ENCODE results near the gene CCDC85C.

CCDC85C gene

DNA sequence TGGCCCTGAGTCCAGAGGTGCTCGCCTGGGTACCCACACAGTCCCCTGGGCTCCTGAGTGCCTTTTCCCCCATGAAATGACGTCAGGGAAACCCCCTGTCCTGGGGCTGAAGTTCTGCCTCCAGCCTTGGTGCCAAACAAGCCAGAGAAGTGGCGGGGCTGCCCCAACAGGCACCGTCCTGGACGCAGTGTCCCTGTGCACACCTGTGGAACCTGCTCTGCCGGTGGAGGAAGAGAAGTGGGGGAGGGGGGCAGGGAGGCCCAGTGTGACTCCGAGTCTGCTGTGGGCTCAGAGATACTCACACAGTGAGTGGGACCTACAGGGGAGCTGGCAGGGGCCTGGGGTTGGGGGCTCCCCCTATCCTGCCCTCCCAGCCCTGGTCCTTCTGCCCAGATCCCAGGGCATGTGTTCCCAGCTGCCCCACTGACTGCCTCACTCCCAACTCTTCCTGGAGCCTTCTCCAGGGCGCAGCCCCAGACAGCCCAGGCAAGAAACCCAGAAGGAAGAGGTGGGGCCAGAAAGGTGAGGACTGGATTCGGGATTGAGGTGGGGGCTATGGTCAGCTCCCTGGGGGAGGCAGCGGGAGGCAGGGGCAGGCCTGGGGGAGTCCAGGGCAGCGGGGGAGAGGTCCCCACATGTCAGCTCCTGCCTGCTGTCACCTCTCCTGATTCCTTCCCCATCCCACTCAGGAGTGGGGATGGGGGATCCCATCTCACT, 24.7 kb downstream of the CCDC85C start:
- TF ChIP-seq, protein P1, sequence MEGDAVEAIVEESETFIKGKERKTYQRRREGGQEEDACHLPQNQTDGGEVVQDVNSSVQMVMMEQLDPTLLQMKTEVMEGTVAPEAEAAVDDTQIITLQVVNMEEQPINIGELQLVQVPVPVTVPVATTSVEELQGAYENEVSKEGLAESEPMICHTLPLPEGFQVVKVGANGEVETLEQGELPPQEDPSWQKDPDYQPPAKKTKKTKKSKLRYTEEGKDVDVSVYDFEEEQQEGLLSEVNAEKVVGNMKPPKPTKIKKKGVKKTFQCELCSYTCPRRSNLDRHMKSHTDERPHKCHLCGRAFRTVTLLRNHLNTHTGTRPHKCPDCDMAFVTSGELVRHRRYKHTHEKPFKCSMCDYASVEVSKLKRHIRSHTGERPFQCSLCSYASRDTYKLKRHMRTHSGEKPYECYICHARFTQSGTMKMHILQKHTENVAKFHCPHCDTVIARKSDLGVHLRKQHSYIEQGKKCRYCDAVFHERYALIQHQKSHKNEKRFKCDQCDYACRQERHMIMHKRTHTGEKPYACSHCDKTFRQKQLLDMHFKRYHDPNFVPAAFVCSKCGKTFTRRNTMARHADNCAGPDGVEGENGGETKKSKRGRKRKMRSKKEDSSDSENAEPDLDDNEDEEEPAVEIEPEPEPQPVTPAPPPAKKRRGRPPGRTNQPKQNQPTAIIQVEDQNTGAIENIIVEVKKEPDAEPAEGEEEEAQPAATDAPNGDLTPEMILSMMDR (IDR thresholded peaks at IDR 0.05; ENCODE audit: low read depth, low read length): no peak
- no peak for DNase-seq (ENCODE audit: extremely low read depth, low read depth)

DNA sequence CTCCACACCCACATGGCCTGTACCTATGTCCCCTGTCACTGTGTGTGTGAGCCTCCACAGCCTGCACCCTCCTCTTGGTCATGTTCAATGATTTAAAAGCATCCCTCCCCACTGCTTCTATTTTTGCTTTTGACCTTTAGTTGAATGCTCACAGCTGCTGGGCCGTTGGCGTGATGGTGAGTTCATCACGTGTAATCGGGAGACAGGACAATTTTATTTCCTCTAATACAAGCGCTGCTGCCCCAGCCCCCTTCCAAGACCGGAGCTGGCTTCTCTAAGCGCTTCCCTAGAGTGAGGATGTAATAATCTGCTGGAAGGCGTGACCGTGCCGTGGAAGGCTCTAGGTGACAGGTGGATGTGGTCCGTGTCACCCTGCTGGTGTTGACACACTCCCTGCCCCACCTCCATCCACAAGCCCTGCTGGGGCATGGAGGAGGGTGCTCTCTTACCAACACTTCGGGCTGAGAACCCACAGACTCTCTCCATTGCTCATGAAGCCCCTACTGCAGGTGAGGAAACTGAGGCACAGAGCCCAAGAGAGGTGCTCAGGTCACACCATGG, 25.4 kb downstream of the CCDC85C start:
- DNase-seq (ENCODE audit: extremely low read depth, low read depth): no peak
- TF ChIP-seq, protein P1 (IDR thresholded peaks at IDR 0.05; ENCODE audit: low read depth, low read length): no peak

DNA sequence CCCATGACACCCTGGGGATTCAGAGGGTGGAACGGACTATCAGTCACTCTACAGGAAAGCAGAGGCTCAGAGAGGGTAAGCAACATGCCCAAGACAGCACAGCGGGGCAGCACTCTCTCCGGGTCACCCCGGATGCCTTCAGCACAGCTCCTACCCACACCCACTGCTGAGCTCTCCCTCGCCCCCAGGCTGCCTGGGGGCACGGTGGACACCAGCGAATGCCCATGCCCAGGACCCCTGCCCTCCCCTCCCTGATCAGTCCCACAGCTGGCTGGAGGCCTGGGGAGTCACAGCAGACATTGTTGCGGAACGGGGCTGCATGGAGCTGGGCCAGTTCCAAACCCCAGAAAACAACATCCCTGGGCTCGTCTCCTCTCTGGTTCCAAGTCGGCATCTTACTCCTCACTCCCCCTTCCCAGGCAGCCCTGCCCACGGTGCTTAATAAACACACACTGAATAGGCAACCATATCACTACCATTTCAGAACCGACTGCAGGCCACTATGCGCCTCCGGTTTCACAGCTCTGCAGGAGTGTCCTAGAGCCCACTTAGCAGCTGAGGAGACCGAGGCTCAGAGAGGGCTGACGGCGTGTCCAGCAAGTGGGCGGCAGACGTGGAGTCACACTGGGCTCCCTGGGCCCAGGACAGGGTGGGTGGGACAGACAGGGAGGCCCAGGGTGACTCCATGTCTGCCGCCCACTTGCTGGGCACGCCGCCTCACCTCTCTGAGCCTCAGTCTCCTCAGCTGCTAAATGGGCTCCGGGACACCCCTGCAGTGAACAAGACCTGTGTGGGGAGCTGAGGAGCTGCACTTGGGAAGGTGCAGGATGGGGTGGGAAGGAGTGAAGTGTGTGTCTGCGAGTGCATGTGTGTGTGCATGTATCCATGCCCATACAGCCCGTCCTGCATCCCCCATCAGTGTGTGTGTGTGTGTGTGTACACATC, 27.0 kb downstream of the CCDC85C start:
- TF ChIP-seq, protein P1 (IDR thresholded peaks at IDR 0.05; ENCODE audit: low read depth, low read length): no peak

DNA sequence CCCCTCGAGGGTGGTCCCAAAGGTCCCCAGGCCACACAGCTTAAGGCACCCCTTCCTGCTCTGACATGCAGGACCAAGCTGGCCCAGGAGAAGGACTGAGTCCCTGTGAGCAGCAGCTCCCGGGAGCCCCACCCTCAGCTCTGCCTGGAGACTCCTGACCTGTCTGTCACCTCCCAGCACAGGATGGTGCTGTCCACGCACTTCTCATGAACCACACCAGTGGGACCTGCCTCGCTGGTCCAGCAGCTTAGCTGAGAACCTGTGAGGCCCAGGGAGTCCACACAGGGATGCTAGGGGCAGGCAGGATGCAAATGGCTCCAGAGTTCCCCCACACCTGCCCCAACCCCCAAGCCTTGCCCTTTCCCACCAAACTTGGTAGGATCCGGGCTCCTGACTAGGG, 27.7 kb downstream of the CCDC85C start:
- TF ChIP-seq, protein P1 (IDR thresholded peaks at IDR 0.05; ENCODE audit: low read depth, low read length): no peak
- no peak for DNase-seq (ENCODE audit: extremely low read depth, low read depth)

More for the DNA sequence above, 27.0 kb downstream of the CCDC85C start:
- no peak for DNase-seq (ENCODE audit: extremely low read depth, low read depth)

DNA sequence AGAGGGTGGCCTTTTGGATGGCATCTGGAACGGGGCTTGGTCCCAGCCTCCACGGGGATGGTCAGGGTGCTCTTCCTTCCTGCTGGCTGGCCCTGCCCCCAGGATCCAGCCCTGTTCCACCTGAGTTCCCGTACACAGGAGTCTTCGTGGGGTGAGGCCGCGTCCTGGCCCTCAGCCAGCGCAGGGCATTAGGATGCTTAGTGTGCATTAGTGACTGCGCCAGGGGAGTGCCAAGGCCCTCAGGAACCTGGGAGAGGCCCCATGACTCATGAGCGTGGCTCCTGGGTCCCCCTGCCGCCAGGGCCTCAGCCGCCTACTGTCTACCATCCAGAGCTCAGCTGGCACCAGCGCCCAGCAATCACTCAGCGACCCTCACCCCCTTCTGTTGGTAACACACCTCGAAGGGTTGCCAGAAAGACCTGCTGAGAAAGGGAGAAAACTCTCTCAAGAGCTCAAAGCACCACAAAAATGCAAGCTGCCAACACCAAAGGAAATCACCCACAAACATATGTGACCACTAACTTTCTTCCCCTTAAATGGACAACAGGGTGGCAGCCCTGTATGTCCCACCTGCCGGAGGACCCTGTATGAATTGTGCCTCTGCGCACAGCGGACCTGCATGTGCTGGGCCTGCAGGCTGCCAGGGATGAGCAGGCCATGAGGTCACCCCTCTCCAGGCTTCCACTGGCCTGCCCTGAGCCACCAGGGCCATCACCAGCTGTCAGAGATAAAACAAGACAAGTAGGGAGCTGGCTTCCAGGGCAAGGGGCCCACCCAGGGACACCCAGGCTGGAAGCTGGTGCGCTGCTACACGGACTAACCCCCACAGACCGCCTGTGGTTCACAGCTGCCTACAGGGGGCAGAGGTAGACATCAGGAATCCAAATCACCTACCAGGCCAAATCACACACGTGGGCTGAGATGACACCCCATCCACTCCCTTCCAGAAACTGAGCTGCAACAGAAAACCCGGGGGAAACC, 28.7 kb downstream of the CCDC85C start:
- TF ChIP-seq, protein P1 (IDR thresholded peaks at IDR 0.05; ENCODE audit: low read depth, low read length): peak; percentile 6
- DNase-seq (ENCODE audit: extremely low read depth, low read depth): no peak

DNA sequence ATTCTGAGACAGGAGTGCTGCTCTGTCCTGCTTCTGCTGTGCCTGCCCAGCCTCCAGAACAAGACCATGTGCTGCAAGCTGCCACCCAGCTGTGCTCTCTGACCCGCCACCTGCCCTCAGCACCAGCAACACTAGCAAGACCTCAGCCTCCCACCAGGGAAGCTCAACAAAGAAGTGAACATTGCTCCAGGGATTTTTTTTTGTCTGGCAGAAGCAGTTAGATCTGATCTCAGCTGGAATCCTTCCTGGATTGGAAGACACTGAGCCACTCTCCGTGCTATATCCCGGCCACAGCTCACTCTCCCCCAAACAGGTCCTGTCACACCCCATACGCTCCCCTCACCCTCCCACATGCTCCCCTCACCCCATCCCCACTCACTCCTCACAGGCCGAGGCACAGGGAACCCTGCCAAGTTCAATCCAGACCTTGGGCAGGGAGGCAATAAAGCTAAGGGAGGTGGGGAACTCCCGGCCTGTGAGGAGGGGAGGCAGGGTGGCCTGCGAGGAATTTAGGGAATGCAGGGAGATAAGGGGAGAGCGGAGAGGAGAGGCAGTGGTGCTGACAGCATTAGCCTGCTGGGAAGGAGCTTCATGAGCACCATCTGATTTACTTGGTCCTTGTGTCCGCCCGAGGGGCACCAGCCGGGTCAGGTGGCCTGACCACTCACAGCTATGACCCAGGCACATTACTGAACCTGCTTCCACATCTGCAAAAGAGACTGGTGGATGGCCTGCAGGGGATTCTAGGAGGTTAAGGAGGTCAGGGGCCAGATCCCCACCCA, 29.7 kb downstream of the CCDC85C start:
- no peak for DNase-seq (ENCODE audit: extremely low read depth, low read depth)
- TF ChIP-seq, protein P1 (IDR thresholded peaks at IDR 0.05; ENCODE audit: low read depth, low read length): no peak

All from AG09319 (cell line).